ENCODE results near the gene PDLIM7.

DNA sequence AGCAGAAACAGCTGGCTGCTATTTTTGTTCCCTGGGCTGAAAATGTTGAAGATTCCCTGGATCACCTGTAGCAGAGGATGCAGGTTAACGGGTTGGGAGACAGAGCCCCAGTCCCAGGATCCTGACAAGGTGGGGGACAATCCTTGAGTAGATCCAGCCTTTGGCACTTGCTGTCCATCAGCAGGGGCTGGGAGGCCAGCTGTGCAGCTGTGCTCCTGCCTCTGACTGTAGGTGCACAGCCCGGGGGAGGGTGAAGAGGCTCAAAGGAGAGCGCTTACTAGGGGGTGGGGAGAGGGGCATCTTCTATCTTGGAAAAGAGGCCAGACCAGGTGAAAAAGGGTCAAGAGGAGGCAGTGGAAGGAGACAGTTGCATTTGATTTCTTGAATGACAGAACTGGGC, 22.9 kb upstream of the PDLIM7 start:
- TF ChIP-seq, protein P1, sequence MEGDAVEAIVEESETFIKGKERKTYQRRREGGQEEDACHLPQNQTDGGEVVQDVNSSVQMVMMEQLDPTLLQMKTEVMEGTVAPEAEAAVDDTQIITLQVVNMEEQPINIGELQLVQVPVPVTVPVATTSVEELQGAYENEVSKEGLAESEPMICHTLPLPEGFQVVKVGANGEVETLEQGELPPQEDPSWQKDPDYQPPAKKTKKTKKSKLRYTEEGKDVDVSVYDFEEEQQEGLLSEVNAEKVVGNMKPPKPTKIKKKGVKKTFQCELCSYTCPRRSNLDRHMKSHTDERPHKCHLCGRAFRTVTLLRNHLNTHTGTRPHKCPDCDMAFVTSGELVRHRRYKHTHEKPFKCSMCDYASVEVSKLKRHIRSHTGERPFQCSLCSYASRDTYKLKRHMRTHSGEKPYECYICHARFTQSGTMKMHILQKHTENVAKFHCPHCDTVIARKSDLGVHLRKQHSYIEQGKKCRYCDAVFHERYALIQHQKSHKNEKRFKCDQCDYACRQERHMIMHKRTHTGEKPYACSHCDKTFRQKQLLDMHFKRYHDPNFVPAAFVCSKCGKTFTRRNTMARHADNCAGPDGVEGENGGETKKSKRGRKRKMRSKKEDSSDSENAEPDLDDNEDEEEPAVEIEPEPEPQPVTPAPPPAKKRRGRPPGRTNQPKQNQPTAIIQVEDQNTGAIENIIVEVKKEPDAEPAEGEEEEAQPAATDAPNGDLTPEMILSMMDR (IDR thresholded peaks at IDR 0.05; ENCODE audit: insufficient read depth, low read length) = no peak
- no peak for TF ChIP-seq SPI1 (IDR thresholded peaks at IDR 0.05; ENCODE audit: borderline replicate concordance, low read depth)

Measured in HL-60 (cell line).